CD4-positive, CD25-positive, alpha-beta regulatory T cell (primary cell): ENCODE results near the gene XPA. TPM values are rescaled to one million over a fixed set of nuclear protein-coding genes. Genes with fewer than 3 reads are reported as not detected.
"Not testable (repeated sequence)": the region's sequence is repeated elsewhere in the genome, so short reads cannot be mapped to it uniquely, and the experiment has no call there.

Experiments
- ATAC-seq, 2 donors: fragments of 150-1000 bp; cut with Tn5 transposase; one replicate each; pipeline ENCODE4 v1.10.0; 2021; ENCODE audit warnings: low read depth in 2 of 2, moderate number of reproducible peaks in 2 of 2, moderate library complexity in 1 of 2
- DNase-seq, 3 donors: peaks; one replicate each; pipeline versions ENCODE4 v3.0.0 to v3.0.0-alpha.2; 2012 to 2022; ENCODE audit warnings: mixed read lengths in 1 of 3
- H3K27ac ChIP-seq: one replicate; pipeline ENCODE4 v1.7.0; 2013; ENCODE audit warnings: mild to moderate bottlenecking, low read length; ENCODE audit not compliant: insufficient read depth, poor library complexity, severe bottlenecking
- H3K27me3 ChIP-seq: one replicate; pipeline ENCODE4 v1.7.0; 2013; ENCODE audit warnings: low read length; ENCODE audit not compliant: control insufficient read depth, insufficient read depth
- H3K36me3 ChIP-seq: one replicate; pipeline ENCODE4 v1.7.0; 2013; ENCODE audit warnings: mild to moderate bottlenecking, low read length, moderate library complexity; ENCODE audit not compliant: control insufficient read depth, insufficient read depth
- H3K4me1 ChIP-seq: 2 replicates; pipeline ENCODE4 v1.7.0; 2013; ENCODE audit warnings: mild to moderate bottlenecking, low read length; ENCODE audit not compliant: insufficient read depth, control insufficient read depth, poor library complexity, severe bottlenecking
- H3K4me3 ChIP-seq: one replicate; pipeline ENCODE4 v1.7.0; 2013; ENCODE audit warnings: low read depth, mild to moderate bottlenecking, low read length, moderate library complexity
- H3K9me3 ChIP-seq, 2 experiments: 1 replicate in 1 of 2; 2 replicates in 1 of 2; pipeline ENCODE4 v1.7.0; 2013; ENCODE audit warnings: low read length in 2 of 2, mild to moderate bottlenecking in 1 of 2, moderate library complexity in 1 of 2; ENCODE audit not compliant: control insufficient read depth in 2 of 2
- H3K27ac Mint-ChIP-seq, 3 donors: one replicate each; pipeline ENCODE4 v1.8.0; 2020 to 2022; ENCODE audit warnings: mild to moderate bottlenecking in 3 of 3, mixed read lengths in 3 of 3, moderate library complexity in 2 of 3
- H3K27me3 Mint-ChIP-seq: one replicate; pipeline ENCODE4 v1.8.0; 2022; ENCODE audit warnings: mild to moderate bottlenecking, mixed read lengths
- H3K36me3 Mint-ChIP-seq: one replicate; pipeline ENCODE4 v1.8.0; 2020; ENCODE audit warnings: mixed read lengths
- H3K4me1 Mint-ChIP-seq, 4 donors: one replicate each; pipeline ENCODE4 v1.8.0; 2020 to 2022; ENCODE audit warnings: mixed read lengths in 4 of 4, mild to moderate bottlenecking in 1 of 4
- H3K4me3 Mint-ChIP-seq, 4 donors: one replicate each; pipeline ENCODE4 v1.8.0; 2020 to 2022; ENCODE audit warnings: mild to moderate bottlenecking in 4 of 4, mixed read lengths in 4 of 4, moderate library complexity in 3 of 4
- H3K9me3 Mint-ChIP-seq, 7 donors: one replicate each; pipeline ENCODE4 v1.8.0; 2020 to 2022; ENCODE audit warnings: mixed read lengths in 7 of 7, mild to moderate bottlenecking in 3 of 7, moderate library complexity in 2 of 7
- polyA plus RNA-seq, 4 donors: library from polyadenylated mRNA; unstranded; fragments of 300-500 nt; fragmentation: Illumina TruSeq; gene quantifications; one replicate each; pipeline ENCODE4 v1.2.3, GENCODE V29; 2021
- total RNA-seq: library from RNA; stranded (reverse); gene quantifications from one replicate; pipeline ENCODE4 v1.2.3, GENCODE V29; 2022

The XPA gene
- total RNA-seq (22.2 TPM), polyA plus RNA-seq (10 to 100 TPM; 21.8 to 28.9 (median 25.8) TPM)

GRCh38 chr9:97696803-97697601, at the start of gene XPA:
XPA (minus strand) TSS chr9:97697340; CDS start chr9:97697292, 48 bp downstream.
- Mint-ChIP-seq H3K27ac (peak within 1 kb of the TSS; percentile 95 to 97 (median 97)), H3K36me3 (peaks cover 10% of the 10 kb centered on the region), H3K9me3 (peaks cover 0 to 2% (median 0%) of the 10 kb centered on the region in 7 donors), H3K27me3 (peaks cover 6% of the 10 kb centered on the region), H3K4me3 (peak within 1 kb of the TSS; percentile 87 to 94 (median 90)), H3K4me1 (peaks cover 43 to 55% (median 46%) of the 10 kb centered on the region in 4 donors)
- Histone ChIP-seq H3K4me3 (peak within 1 kb of the TSS; percentile 97), H3K27me3 (peaks cover 7% of the 10 kb centered on the region), H3K36me3 (no peaks in the 10 kb centered on the region), H3K27ac (peak within 1 kb of the TSS; percentile 82), H3K4me1 (peaks cover 39% of the 10 kb centered on the region), H3K9me3 (no peaks in the 10 kb centered on the region)
- DNase-seq (peak; percentile 96 to 97 (median 97)), ATAC-seq (peak; percentile 93 to 95)

GRCh38 chr9:97744710-97745708, 47.9 kb upstream of the XPA start:
- peaks cover 0 to 1% of the 10 kb centered on the region in 2 experiments for H3K9me3 ChIP-seq
- H3K4me3 Mint-ChIP-seq: no peak overlapping the region
- H3K27ac ChIP-seq: no peak overlapping the region
- no peak overlapping the region for H3K27ac Mint-ChIP-seq
- no peak for ATAC-seq
- H3K9me3 Mint-ChIP-seq: peaks cover 0 to 12% (median 0%) of the 10 kb centered on the region in 7 donors
- DNase-seq: no peak
- H3K27me3 Mint-ChIP-seq: peaks cover 70% of the 10 kb centered on the region
- no peak overlapping the region for H3K4me3 ChIP-seq
- H3K4me1 Mint-ChIP-seq: peaks cover 0 to 9% (median 4%) of the 10 kb centered on the region in 4 donors
- H3K4me1 ChIP-seq: peaks cover 3% of the 10 kb centered on the region
- peaks cover 45% of the 10 kb centered on the region for H3K27me3 ChIP-seq
- H3K36me3 Mint-ChIP-seq: peaks cover 3% of the 10 kb centered on the region
- no peaks in the 10 kb centered on the region for H3K36me3 ChIP-seq

- peaks cover 53% of the 10 kb centered on the region for H3K27me3 ChIP-seq
- H3K27ac ChIP-seq, H3K4me1 ChIP-seq, H3K4me1 Mint-ChIP-seq, H3K36me3 ChIP-seq, H3K27ac Mint-ChIP-seq, H3K36me3 Mint-ChIP-seq, H3K4me3 Mint-ChIP-seq, H3K4me3 ChIP-seq, DNase-seq, ATAC-seq, H3K9me3 ChIP-seq: not testable (repeated sequence)
- peaks cover 0 to 12% (median 0%) of the 10 kb centered on the region in 7 donors for H3K9me3 Mint-ChIP-seq
- H3K27me3 Mint-ChIP-seq: peaks cover 72% of the 10 kb centered on the region
These were observed 46.9 kb upstream of the XPA start for GRCh38 chr9:97744025-97744424.

- DNase-seq (no peak), ATAC-seq (no peak)
- Mint-ChIP-seq H3K4me1 (peaks cover 0 to 9% (median 4%) of the 10 kb centered on the region in 4 donors), H3K36me3 (peaks cover 3% of the 10 kb centered on the region), H3K9me3 (peaks cover 0 to 12% (median 0%) of the 10 kb centered on the region in 7 donors), H3K27me3 (peaks cover 76% of the 10 kb centered on the region), H3K27ac (no peak overlapping the region), H3K4me3 (no peak overlapping the region)
- H3K27ac ChIP-seq: no peak overlapping the region
- peaks cover 0 to 1% of the 10 kb centered on the region in 2 experiments for H3K9me3 ChIP-seq
- no peaks in the 10 kb centered on the region for H3K36me3 ChIP-seq
- peaks cover 46% of the 10 kb centered on the region for H3K27me3 ChIP-seq
- peaks cover 3% of the 10 kb centered on the region for H3K4me1 ChIP-seq
- no peak overlapping the region for H3K4me3 ChIP-seq
These were observed 45.4 kb upstream of the XPA start for GRCh38 chr9:97742545-97742944.

GRCh38 chr9:97741947-97742346, 44.8 kb upstream of the XPA start:
- Mint-ChIP-seq H3K4me1 (peaks cover 0 to 9% (median 4%) of the 10 kb centered on the region in 4 donors), H3K36me3 (peaks cover 3% of the 10 kb centered on the region), H3K9me3 (peaks cover 0 to 12% (median 0%) of the 10 kb centered on the region in 7 donors), H3K4me3 (peak overlapping the region in 1 of 4 donors; percentile 36), H3K27ac (no peak overlapping the region), H3K27me3 (peaks cover 77% of the 10 kb centered on the region)
- Histone ChIP-seq H3K27ac (no peak overlapping the region), H3K4me1 (peaks cover 3% of the 10 kb centered on the region), H3K4me3 (no peak overlapping the region), H3K36me3 (no peaks in the 10 kb centered on the region), H3K27me3 (peaks cover 46% of the 10 kb centered on the region), H3K9me3 (peaks cover 0 to 1% of the 10 kb centered on the region in 2 experiments)
- DNase-seq (no peak), ATAC-seq (no peak)

GRCh38 chr9:97740848-97741821, 44.0 kb upstream of the XPA start:
- Mint-ChIP-seq H3K27ac (no peak overlapping the region), H3K4me1 (peaks cover 0 to 9% (median 4%) of the 10 kb centered on the region in 4 donors)

More at GRCh38 chr9:97740848-97741821, 44.0 kb upstream of the XPA start:
- Histone ChIP-seq H3K4me1 (peaks cover 3% of the 10 kb centered on the region), H3K27ac (no peak overlapping the region), H3K9me3 (peaks cover 0 to 1% of the 10 kb centered on the region in 2 experiments), H3K27me3 (peaks cover 43% of the 10 kb centered on the region), H3K4me3 (no peak overlapping the region), H3K36me3 (no peaks in the 10 kb centered on the region)
- Mint-ChIP-seq H3K27me3 (peaks cover 75% of the 10 kb centered on the region), H3K36me3 (peaks cover 3% of the 10 kb centered on the region), H3K4me3 (peak overlapping the region in 2 of 4 donors; percentile 36 to 44), H3K9me3 (peaks cover 0 to 12% (median 0%) of the 10 kb centered on the region in 7 donors)
- DNase-seq (peak in 2 of 3 donors; percentile 6 to 29), ATAC-seq (peak in 1 of 2 donors; percentile 39)
